K562 (cell line): Measurements from ENCODE around the gene ABCC11.

Source experiments
- ATF2 ChIP-seq: sonication (generic); formaldehyde crosslinking; IDR thresholded peaks from 2 replicates; pipeline ENCODE4 v1.8.1; 2022; ENCODE audit warnings: missing genetic modification reagents
- BCLAF1 ChIP-seq, 2 experiments: fragments of 450-650 bp in 1 of 2; IDR thresholded peaks; 2 replicates each; pipeline ENCODE4 v1.6.1; 2011 to 2017; ENCODE audit warnings: low read depth in 2 of 2, antibody characterized with exemption in 1 of 2, borderline replicate concordance in 1 of 2, low read length in 1 of 2, mild to moderate bottlenecking in 1 of 2, mixed read lengths in 1 of 2; ENCODE audit not compliant: control insufficient read depth in 1 of 2
- CTCF ChIP-seq, 3 experiments: IDR thresholded peaks in 2 of 3; conservative IDR thresholded peaks in 1 of 3; 2 replicates each; pipeline ENCODE4 v1.5.1; 2011 to 2012; ENCODE audit warnings: low read length in 3 of 3, mild to moderate bottlenecking in 3 of 3, control low read depth in 2 of 3, improper control_type of control experiment in 1 of 3, inconsistent platforms in 1 of 3, low read depth in 1 of 3, mixed read lengths in 1 of 3, moderate library complexity in 1 of 3; ENCODE audit not compliant: insufficient read depth in 2 of 3
- EZH2 ChIP-seq: IDR thresholded peaks from 2 replicates; pipeline ENCODE4 v1.6.1; 2012; ENCODE audit warnings: low read depth, mild to moderate bottlenecking, inconsistent platforms, low read length, borderline replicate concordance
- HDAC6 ChIP-seq: IDR thresholded peaks from 2 replicates; pipeline ENCODE4 v1.6.1; 2012; ENCODE audit warnings: low read depth, mild to moderate bottlenecking, control low read depth, inconsistent platforms, low read length, moderate library complexity
- JUND ChIP-seq, 2 experiments: IDR thresholded peaks; 2 replicates in 1 of 2; 3 replicates in 1 of 2; pipeline ENCODE4 v1.6.1; 2011; ENCODE audit warnings: borderline replicate concordance in 2 of 2, low read depth in 2 of 2, low read length in 2 of 2, improper control_type of control experiment in 1 of 2, missing biosample characterization in 1 of 2, missing genetic modification characterization in 1 of 2, missing genetic modification reagents in 1 of 2
- MTA1 ChIP-seq: fragments of 450-650 bp; IDR thresholded peaks from 2 replicates; pipeline ENCODE4 v1.6.1; 2017; ENCODE audit warnings: borderline replicate concordance
- POLR2AphosphoS5 ChIP-seq: IDR thresholded peaks from 2 replicates; pipeline ENCODE4 v1.6.1; 2011; ENCODE audit warnings: mild to moderate bottlenecking, low read depth, low read length, moderate library complexity; ENCODE audit not compliant: control insufficient read depth, insufficient read depth
- RAD51 ChIP-seq: fragments of 450-650 bp; IDR thresholded peaks from 2 replicates; pipeline ENCODE4 v1.7.1; 2016; ENCODE audit warnings: low read depth, mild to moderate bottlenecking, borderline replicate concordance
- REST ChIP-seq, 2 experiments: fragments of 450-650 bp; formaldehyde crosslinking in 1 of 2; IDR thresholded peaks; 2 replicates each; pipeline versions ENCODE4 v1.4.0 to v1.6.1; 2014 to 2020; ENCODE audit warnings: mild to moderate bottlenecking in 2 of 2, borderline replicate concordance in 1 of 2, low read depth in 1 of 2
- SIX5 ChIP-seq, 2 experiments: IDR thresholded peaks; 2 replicates each; pipeline ENCODE4 v1.6.1; 2011; ENCODE audit warnings: low read length in 2 of 2, borderline replicate concordance in 1 of 2, low read depth in 1 of 2, mild to moderate bottlenecking in 1 of 2, moderate library complexity in 1 of 2; ENCODE audit not compliant: insufficient read depth in 1 of 2
- ZBTB49 ChIP-seq: sonication (generic); formaldehyde crosslinking; IDR thresholded peaks from 2 replicates; pipeline ENCODE4 v1.8.0; 2022; ENCODE audit warnings: missing genetic modification reagents, mild to moderate bottlenecking, borderline replicate concordance
- ZNF830 ChIP-seq: fragments of 250-450 bp; sonication (Bioruptor Pico); IDR thresholded peaks from 2 replicates; pipeline ENCODE4 v1.5.0; 2021; ENCODE audit warnings: mild to moderate bottlenecking
- ZZZ3 ChIP-seq: fragments of 450-650 bp; IDR thresholded peaks from 2 replicates; pipeline ENCODE4 v1.6.1; 2016; ENCODE audit warnings: antibody characterized with exemption, mild to moderate bottlenecking, moderate library complexity

- TF ChIP-seq CTCF (IDR thresholded peaks at IDR 0.05 in 2 of 3, conservative IDR thresholded peaks at IDR 0.05 in 1 of 3; ENCODE audit: insufficient read depth in 2 of 3, low read depth in 1 of 3, low read length in 3 of 3) (no peak), MTA1 (no peak), ZZZ3 (no peak), HDAC6 (no peak), RAD51 (no peak), ZBTB49 (CRISPR knock-in tag) (no peak), REST (IDR thresholded peaks at IDR 0.05; ENCODE audit: borderline replicate concordance) (no peak), REST (CRISPR knock-in tag; IDR thresholded peaks at IDR 0.05; ENCODE audit: low read depth) (no peak), JUND (IDR thresholded peaks at IDR 0.05; ENCODE audit: borderline replicate concordance, low read depth, low read length) (no peak), JUND (tag; IDR thresholded peaks at IDR 0.05; ENCODE audit: borderline replicate concordance, low read depth, low read length) (no peak), POLR2AphosphoS5 (no peak), SIX5 (IDR thresholded peaks at IDR 0.05; ENCODE audit: borderline replicate concordance in 1 of 2, insufficient read depth in 1 of 2, low read depth in 1 of 2, low read length in 2 of 2) (no peak), ZNF830 (CRISPR knock-in tag) (no peak), EZH2 (no peak), ATF2 (CRISPR knock-in tag) (no peak), BCLAF1 (IDR thresholded peaks at IDR 0.05; ENCODE audit: borderline replicate concordance in 1 of 2, control insufficient read depth in 1 of 2, low read depth in 2 of 2, low read length in 1 of 2) (no peak)
These were observed 11.1 kb downstream of the ABCC11 start for GRCh38 chr16:48236286-48236685.
